Measurements from ENCODE around the gene ZNF618.

DNA sequence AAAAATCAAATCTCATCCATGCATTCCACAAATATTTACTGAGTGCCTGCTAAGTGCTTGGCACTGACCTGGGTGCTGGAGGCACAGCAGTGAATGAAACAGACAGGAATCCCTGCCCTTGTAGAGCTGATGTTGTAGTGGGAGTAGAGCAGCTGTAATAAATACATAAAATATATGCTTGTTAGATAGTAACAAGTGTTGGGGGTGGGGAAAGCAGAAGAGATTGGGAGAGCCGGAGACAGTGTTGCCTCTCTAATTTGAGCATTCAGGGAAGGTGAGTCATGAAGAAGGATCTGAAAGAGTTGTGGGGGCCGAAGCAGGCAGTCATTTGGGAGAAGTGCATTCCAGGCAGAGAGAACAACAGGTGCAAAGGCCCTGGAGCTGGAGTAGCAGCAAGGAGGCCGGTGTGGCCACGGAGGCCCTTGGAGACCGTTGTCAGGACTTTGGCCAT, 97.9 kb downstream of the ZNF618 start:
- TF ChIP-seq, protein P1, sequence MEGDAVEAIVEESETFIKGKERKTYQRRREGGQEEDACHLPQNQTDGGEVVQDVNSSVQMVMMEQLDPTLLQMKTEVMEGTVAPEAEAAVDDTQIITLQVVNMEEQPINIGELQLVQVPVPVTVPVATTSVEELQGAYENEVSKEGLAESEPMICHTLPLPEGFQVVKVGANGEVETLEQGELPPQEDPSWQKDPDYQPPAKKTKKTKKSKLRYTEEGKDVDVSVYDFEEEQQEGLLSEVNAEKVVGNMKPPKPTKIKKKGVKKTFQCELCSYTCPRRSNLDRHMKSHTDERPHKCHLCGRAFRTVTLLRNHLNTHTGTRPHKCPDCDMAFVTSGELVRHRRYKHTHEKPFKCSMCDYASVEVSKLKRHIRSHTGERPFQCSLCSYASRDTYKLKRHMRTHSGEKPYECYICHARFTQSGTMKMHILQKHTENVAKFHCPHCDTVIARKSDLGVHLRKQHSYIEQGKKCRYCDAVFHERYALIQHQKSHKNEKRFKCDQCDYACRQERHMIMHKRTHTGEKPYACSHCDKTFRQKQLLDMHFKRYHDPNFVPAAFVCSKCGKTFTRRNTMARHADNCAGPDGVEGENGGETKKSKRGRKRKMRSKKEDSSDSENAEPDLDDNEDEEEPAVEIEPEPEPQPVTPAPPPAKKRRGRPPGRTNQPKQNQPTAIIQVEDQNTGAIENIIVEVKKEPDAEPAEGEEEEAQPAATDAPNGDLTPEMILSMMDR (conservative IDR thresholded peaks at IDR 0.05; ENCODE audit: low read depth, low read length) = no peak
- TF ChIP-seq EZH2phosphoT487 (IDR thresholded peaks at IDR 0.05; ENCODE audit: borderline replicate concordance, low read length) = no peak

All from PC-3 (cell line).